GM21576 (cell line): ENCODE results near the gene PTP4A1.
A peak's percentile ranks its signal among the peaks of the same experiment; 100 is the strongest.

Experiments
- ATAC-seq: cut with Tn5 transposase; IDR thresholded peaks from one replicate; pipeline ENCODE4 v1.9.1; 2021; ENCODE audit warnings: mild to moderate bottlenecking, moderate library complexity; ENCODE audit not compliant: unreplicated experiment

PTP4A1 gene

DNA sequence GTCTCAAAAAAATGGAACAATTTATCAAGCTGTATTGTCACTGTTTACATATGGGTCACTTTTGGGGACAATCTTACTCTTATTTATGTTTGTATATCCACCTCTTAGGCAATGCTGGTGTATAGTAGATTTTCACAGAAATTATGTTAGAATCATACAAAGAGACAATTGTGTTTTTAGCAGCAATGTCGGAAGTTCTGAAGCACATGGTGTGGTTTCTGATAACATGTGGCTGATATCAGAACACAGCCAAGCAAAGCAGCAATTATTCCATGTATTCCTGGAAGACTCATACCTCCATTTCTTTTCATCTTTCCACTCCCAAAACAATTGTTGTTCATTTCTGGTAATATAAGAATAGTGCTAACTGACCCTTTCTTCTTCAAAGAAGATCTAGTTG, 17.5 kb upstream of the PTP4A1 start:
- ATAC-seq, result no peak

DNA sequence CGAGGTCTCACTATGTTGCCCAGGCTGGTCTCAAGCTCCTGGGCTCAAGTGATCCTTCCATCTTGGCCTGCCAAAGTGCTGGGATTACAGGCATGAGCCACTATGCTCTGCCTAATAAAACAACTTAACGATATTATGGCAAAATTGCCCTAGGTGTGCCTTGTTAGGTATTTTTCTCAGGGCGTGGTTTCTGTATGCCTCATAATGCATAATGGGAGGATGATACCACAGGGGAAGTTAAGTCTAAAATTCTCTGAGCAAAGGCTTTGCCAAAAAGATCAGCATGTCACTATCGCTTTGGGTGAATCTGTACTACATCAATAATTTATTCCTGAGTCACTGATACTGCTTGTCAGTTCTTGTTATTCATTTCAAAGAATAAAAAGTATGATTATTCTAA, 15.9 kb upstream of the PTP4A1 start:
- ATAC-seq, result no peak

DNA sequence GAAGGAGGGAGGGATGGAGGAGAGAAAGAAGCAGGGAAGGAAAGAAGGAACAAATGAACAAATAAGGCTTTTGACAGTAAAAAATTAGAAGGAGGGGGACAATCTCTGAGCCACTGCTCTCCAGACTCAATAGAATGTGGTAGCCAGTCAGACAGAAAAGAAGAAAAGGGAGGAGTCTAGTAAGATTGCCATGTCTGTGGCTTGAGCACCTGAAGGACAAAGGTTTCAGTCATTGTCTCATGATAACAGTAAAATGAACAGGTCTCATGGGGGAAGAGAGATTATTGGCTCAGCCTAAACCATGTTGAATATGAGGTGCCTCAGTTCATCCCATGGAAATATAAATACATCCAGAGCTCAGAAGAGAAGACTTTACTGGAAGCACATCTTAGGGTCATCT, 14.0 kb upstream of the PTP4A1 start:
- peak; percentile 67 for ATAC-seq

DNA sequence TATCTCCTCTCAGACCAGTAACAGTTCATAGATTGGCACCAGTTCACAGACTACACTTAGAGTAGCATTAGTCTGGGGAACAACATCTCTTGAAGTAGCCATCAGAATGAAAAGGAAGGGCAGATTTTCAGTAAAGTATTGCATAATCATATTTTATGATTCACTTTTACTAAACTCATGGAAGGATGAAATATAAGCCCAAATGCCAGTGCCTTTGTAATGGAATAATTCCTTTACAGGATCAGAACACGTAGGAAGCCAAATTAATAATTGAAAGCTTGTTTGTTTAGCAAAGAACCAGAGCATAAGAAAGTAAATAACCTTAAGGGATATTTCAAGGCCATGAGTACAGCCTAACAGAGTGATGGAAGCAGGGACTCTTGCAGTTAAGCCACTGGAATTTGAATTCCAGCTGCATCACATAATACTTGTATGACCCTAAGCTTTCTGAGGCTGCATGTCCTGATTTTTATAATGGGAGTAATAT, 11.4 kb upstream of the PTP4A1 start:
- ATAC-seq, result no peak

DNA sequence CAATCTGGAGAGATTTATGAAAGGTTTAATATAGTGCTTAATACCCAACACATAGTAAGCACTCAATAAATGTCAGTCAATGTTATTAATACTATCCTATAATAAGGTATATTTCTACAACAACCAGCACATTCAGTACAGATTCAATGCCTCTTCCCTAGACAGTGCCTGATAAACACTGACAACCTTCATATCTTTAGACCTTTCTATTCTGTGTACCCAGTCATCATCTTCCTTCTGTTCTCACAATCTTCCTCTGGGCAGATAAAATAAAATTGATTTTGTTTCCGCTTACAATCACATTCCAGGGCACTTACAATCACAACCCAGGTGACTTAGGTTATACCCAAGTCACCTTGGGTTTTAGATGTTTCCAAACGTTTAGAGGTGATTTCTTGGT, 11.0 kb upstream of the PTP4A1 start:
- ATAC-seq, result no peak

DNA sequence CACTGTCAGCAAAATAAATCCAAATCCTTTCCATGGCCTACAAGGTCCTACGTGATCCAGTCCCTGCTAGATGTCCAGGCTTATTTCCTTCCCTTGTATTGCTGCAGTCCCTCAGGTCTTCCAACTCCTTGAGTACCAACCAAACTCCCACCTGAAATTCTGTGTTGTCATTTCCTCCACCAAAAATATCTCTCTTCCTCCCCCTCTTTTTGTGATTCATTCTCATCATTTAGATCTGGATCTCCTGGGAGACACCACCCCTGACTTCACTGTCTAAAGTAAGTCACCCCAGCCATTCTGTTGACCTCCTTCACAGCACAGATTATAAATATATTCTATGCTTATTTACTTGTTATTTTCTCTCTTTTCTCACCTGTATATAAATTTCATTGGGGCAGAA, 9.0 kb upstream of the PTP4A1 start:
- ATAC-seq, result no peak

DNA sequence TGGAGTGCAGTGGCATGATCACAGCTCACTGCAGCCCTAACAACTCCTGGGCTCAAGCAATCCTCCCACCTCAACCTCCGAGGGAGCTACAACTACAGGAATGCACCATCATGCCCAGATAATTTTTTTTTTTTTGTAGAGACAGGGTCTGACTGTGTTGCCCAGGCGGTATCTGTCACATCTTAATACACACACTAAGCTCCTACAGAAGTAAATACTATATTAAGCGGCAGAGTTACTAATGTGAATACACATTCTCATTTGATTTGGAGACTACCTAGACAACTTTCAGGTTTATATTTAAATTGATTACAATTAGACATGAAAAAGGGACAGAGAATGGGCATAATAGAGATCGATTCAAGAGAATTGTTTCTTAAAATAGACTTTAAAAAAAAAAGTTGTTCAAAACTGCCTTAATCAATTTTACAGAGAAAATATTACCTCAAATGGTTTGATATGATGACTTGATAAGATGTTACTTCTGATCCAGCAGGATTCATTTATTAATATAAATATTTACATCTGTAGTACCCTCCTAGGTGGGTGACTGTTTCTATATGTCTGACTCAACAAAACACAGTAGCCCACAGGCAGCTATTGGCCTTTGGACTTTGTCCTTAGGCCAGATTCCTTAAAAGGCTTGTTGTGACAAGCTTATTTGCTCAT, 7.1 kb upstream of the PTP4A1 start:
- no peak for ATAC-seq

DNA sequence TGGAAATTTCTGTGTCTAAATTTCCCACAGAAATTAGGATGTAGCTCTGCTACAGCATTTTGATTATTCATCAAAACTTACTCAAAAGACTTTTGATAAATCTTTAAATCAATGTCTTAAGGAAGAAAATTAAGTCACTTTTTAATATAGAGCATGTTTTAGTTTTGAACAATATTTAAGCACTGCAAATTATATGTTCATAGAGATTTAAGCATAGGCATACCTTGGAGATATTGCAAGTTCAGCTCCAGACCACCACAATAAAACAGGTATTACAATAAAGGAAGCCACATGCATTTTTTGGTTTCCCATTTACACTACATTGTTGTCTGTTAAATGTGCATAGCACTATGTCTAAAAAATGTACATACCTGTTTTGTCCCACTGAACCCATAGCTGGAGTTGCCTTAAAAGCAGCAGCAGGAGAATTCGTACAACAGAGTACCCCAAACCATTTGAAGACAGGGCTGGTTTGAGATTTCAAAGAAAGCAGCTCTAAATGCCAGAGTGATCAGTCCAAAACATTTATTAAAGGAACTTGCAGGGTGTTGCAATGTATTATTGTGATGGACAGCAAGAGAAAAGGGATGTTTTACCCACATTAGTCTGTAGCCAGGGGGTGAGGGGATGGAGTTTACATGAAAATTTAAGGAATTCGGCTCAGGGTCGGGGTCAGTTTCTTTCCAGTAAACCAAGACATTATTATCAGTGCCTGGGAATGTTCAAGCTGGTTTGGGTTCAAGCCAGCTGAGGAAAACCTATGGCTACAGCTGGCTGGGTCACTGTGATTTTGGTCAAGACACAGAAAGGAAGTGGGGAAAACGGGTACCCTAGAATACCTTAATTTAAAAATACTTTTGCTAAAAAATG, 6.3 kb upstream of the PTP4A1 start:
- ATAC-seq, result no peak

DNA sequence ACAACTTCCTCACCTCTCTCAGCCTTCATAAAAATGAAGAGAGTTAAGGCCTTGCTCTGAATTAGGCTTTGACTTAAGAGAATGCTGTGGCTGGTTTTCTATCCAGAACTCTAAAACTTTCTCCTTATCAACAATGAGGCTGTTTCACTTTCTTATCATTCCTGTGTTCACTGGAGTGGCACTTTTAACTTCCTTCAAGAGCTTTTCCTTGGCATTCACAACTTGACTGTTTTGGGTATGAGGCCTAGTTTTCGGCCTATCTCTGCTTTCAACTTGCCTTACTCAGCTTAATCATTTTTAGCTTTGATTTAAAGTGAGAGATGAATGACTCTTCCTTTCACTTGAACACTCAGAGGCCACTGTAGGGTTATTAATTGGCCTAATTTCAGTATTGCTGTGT, 4.3 kb upstream of the PTP4A1 start:
- no peak for ATAC-seq

DNA sequence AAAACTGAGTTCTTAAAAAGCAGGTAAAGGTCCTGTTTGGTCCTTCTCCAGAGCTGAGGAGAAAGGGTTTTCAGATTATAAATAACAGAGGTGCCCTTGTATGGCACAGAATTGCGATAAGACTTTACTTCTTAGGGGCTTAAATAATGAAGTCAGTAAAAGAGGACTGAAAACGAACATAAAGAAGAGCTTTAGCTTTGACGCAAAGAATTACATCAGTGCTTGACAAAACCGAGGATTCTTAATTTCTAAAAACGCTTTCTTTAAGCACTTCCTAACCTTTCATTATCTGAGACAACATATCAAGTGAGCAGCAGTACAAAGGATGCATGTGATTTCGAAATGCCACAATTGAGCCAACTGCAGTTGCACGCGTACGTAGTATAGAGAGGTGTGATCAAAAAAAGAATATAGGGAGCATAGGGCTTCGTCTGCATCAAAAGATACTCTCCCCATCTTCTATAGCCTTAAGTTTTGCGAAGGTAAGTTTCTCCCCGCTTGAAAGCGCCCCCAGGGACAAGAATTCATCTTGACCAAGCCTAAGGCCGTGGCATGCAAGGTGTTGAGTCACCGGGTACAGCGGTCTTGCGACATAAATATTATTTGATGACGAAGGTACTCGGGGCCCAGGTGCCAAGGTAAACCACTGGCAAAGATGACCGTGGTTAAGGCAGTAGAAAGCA, 778 bp upstream of the PTP4A1 start:
- ATAC-seq, result no peak

DNA sequence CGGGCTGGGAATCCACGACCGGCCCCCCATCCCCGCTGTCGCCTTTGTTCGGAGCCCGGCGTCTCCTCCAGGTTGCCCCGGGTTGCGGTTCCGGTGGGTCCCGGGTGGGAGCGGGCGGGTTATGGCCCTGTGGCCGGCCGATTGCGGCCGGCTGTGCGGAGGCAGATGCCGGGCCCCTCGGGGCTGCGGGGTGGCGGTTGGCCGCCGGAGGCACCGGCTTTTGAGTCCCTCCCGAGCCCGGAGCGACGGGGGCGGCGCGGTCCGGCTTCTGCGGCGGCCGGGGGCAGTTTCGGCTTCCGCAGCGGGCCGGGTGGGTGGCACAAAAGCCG, 431 bp downstream of the PTP4A1 start:
- ATAC-seq, result peak; percentile 1

DNA sequence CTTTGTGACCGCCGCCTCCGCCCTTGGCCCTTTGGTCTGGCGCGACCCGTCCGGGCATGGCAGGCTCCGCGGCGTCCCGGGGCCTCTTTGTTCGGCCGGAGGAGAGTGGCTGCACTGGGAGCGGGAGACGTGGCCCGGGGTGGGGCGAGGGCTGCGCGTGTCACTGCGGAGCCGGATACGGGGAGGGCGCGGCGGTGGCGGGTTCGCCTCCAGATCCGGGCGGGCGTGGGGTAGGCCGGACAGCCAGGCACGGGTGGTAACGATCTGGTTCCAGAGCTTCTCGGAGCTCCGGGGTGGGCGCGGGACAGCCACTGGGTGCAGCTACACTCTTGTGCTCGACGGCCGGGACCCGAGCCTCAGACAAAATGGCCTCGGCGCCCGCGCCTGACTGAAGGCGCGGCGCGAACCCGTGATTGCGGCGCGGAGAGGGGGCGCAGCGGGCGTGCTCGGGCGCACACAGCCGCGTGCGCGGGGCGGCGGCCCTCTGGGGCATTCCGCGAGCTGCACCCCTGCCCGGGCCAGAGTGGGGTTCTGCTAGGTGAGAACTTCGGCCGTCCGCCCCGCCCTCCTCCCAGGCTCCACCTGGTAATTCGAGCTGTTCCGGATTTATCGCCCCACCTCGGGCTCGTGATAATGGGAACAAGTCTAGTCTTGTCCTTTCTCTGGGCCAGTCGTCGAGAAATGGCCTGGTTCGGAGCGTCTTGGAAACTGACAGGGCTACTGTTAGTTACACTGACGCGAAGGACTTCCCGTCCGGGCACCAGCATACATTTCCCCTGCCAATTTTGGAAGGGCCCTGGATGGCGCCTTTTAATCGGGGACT, 1.0 kb downstream of the PTP4A1 start:
- peak; percentile 47 for ATAC-seq

DNA sequence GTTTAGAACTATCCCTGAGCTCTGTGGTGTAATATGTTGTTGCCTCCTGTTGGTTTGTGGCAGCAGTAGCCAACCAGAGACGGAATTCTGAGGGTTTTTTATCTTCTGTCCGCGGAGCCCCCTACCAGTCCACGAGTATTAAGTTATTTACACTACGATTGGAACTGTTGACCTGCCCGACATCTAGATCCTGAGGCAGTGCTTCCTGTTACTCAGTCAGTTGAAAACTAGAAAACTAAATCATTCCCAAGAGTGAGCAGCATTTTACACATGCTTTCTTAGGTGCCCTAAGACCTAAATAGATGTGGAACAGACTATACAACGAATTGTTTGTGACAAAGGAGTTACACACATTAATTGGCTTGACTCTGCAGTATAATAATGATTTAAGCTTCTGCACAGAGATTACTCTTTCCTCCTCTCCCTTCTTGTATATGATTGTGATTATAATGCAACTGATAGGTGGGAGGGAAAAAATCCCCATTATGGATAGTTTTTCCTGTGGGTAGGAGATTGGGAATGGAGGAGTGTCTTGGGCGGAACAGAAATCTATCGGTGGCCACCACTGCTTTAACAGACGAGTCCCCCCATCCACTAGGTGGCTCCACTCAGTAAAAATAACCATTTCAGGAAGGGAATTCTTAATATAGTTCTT, 1.7 kb downstream of the PTP4A1 start:
- no peak for ATAC-seq

DNA sequence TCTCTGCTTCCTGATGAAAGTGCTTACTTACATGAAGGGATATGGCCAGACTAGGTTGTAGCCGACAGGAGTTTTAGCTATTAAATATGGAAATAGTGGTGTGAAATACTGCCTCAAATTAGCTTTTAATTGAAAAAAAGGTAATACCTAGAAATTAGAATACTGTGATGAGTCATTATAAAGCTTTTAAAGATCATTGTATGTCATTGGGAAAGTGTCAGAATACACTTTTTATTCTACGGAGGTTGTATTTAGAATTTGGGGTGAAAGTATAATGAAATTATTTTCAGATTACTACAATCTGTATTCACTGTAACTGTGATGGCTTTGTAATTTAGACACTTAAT, 2.2 kb downstream of the PTP4A1 start:
- no peak for ATAC-seq

DNA sequence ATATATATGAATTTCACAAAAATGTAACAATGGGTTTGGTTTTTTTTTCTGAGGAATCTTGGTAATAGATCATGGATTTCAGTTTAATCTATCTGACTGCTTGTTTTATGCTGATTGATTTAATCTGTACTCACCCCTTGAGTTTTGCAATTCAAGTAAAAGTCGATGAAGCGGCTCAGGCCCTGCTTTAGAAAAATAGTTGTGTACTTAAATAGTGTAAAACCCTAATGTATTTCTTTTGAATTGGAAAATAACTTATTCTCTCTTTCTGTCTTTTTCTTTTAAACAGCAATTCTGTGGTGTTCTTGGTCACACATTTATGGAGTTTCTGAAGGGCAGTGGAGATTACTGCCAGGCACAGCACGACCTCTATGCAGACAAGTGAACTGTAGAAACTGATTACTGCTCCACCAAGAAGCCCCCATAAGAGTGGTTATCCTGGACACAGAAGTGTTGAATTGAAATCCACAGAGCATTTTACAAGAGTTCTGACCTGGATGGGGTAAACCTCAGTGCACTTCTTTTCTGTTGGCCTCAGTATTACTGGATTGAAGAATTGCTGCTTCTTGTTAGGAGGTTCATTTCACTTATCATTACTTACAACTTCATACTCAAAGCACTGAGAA, 4.0 kb downstream of the PTP4A1 start:
- no peak for ATAC-seq

DNA sequence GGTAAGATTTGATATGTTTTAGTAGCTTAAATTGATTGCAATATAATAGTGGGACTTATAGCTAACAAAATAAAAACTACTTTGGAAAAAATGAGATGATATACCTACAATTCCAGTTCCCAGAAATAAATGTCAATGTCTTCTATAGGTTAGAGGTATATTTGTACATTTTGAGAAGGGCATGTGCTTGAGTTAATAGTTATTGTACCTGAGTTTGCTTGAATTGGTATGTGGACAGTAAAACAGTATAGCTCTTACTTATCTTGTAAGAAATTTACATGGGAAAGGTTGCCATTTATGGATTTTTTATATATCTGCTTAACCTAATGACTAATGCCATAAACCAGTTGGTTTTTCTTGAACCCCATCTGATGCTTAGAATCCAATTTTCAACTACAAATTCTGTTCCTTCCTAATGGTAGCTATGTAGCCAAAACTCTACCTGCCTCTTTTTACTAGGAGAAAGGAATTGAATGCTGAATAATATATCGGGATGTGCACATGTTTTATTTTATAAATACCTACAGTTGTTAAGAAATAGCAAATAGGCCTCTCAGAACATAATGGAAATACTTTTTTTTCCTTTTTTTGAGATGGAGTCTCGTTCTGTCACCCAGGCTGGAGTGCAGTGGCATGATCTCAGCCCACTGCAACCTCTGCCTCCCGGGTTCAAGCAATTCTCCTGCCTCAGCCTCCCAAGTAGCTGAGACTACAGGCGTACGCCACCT, 4.9 kb downstream of the PTP4A1 start:
- no peak for ATAC-seq

DNA sequence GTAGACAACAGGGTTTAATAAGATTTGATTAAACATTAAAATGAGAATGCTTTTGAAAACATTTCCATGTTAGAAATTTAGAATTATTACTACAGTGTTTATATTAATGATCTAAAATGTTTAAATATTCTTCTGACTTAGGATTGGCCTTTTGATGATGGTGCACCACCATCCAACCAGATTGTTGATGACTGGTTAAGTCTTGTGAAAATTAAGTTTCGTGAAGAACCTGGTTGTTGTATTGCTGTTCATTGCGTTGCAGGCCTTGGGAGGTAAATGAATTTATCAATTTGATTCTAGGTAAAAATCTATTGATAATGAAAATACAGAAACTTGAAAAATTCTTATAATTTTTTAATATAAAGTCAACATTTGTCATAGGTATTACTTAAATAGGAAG, 6.5 kb downstream of the PTP4A1 start:
- ATAC-seq, result no peak

DNA sequence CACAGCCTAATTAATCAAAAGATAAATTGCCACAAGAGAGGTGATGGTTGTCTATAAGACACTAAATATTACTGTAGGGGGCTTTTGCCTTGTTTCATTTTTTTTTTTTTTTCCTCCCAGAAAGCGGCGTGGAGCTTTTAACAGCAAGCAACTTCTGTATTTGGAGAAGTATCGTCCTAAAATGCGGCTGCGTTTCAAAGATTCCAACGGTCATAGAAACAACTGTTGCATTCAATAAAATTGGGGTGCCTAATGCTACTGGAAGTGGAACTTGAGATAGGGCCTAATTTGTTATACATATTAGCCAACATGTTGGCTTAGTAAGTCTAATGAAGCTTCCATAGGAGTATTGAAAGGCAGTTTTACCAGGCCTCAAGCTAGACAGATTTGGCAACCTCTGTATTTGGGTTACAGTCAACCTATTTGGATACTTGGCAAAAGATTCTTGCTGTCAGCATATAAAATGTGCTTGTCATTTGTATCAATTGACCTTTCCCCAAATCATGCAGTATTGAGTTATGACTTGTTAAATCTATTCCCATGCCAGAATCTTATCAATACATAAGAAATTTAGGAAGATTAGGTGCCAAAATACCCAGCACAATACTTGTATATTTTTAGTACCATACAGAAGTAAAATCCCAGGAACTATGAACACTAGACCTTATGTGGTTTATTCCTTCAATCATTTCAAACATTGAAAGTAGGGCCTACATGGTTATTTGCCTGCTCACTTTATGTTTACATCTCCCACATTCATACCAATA, 7.8 kb downstream of the PTP4A1 start:
- ATAC-seq, result no peak

DNA sequence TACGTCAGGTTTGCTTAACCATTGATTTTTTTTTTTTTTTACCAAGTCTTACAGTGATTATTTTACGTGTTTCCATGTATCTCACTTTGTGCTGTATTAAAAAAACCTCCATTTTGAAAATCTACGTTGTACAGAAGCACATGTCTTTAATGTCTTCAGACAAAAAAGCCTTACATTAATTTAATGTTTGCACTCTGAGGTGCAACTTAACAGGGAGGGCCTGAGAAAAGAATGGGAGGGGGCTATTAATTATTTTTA, 8.4 kb downstream of the PTP4A1 start:
- no peak for ATAC-seq
